HepG2 (cell line): Measurements from ENCODE around the gene DNASE1. TPM values are rescaled to one million over a fixed set of nuclear protein-coding genes. Genes with fewer than 3 reads are reported as not detected.

ENCODE experiments used
- ATF7 ChIP-seq, 2 experiments: fragments of 450-650 bp in 1 of 2; sonication (generic) in 1 of 2; formaldehyde crosslinking in 1 of 2; IDR thresholded peaks; 2 replicates each; pipeline versions ENCODE4 v1.4.0 to v1.6.1; 2016 to 2020; ENCODE audit warnings: antibody characterized with exemption in 1 of 2, mild to moderate bottlenecking in 1 of 2, missing genetic modification reagents in 1 of 2
- DDIT3 ChIP-seq: sonication (generic); formaldehyde crosslinking; IDR thresholded peaks from 2 replicates; pipeline ENCODE4 v1.4.0; 2020; ENCODE audit warnings: mild to moderate bottlenecking, missing genetic modification reagents
- EHMT2 ChIP-seq: fragments of 200-600 bp; sonication (generic); IDR thresholded peaks from 2 replicates; pipeline ENCODE4 v1.7.0; 2017; ENCODE audit warnings: antibody characterized with exemption, low read depth, low read length, borderline replicate concordance
- ELF3 ChIP-seq: IDR thresholded peaks from 2 replicates; pipeline ENCODE4 v1.6.1; 2016; ENCODE audit warnings: missing genetic modification reagents, missing compliant biosample characterization
- HDAC1 ChIP-seq: sonication (generic); formaldehyde crosslinking; IDR thresholded peaks from 2 replicates; pipeline ENCODE4 v1.5.1; 2020; ENCODE audit warnings: mild to moderate bottlenecking, missing genetic modification reagents
- HMGXB3 ChIP-seq: sonication (generic); formaldehyde crosslinking; IDR thresholded peaks from 2 replicates; pipeline ENCODE4 v1.4.0; 2020; ENCODE audit warnings: missing genetic modification reagents, borderline replicate concordance
- NFKBIZ ChIP-seq: IDR thresholded peaks from 2 replicates; pipeline ENCODE4 v1.6.1; 2018; ENCODE audit warnings: missing genetic modification reagents, missing compliant biosample characterization
- PHF20 ChIP-seq: sonication (generic); formaldehyde crosslinking; IDR thresholded peaks from 2 replicates; pipeline ENCODE4 v1.5.0; 2020; ENCODE audit warnings: mild to moderate bottlenecking, missing genetic modification reagents
- RFXAP ChIP-seq: sonication (generic); formaldehyde crosslinking; IDR thresholded peaks from 2 replicates; pipeline ENCODE4 v1.4.0; 2020; ENCODE audit warnings: missing genetic modification reagents, borderline replicate concordance
- SSRP1 ChIP-seq: IDR thresholded peaks from 2 replicates; pipeline ENCODE4 v1.6.1; 2016; ENCODE audit warnings: control low read depth
- STAT5B ChIP-seq: sonication (generic); formaldehyde crosslinking; IDR thresholded peaks from 2 replicates; pipeline ENCODE4 v1.4.0; 2020; ENCODE audit warnings: missing genetic modification reagents
- ZBTB14 ChIP-seq: sonication (generic); formaldehyde crosslinking; IDR thresholded peaks from 2 replicates; pipeline ENCODE4 v1.4.0; 2020; ENCODE audit warnings: missing genetic modification reagents
- ZFP36L1 ChIP-seq: sonication (generic); formaldehyde crosslinking; IDR thresholded peaks from 2 replicates; pipeline ENCODE4 v1.8.0; 2022; ENCODE audit warnings: mild to moderate bottlenecking, missing genetic modification reagents, moderate library complexity
- ZNF12 ChIP-seq: sonication (generic); formaldehyde crosslinking; IDR thresholded peaks from 2 replicates; pipeline ENCODE4 v1.5.0; 2020; ENCODE audit warnings: missing genetic modification reagents
- ZNF235 ChIP-seq: sonication (generic); formaldehyde crosslinking; IDR thresholded peaks from 2 replicates; pipeline ENCODE4 v1.8.1; 2023; ENCODE audit warnings: mild to moderate bottlenecking, missing genetic modification reagents, borderline replicate concordance
- ZNF501 ChIP-seq: sonication (generic); formaldehyde crosslinking; IDR thresholded peaks from 2 replicates; pipeline ENCODE4 v1.5.1; 2020; ENCODE audit warnings: mild to moderate bottlenecking, moderate library complexity, missing genetic modification reagents
- ZNF564 ChIP-seq: sonication (generic); formaldehyde crosslinking; IDR thresholded peaks from 2 replicates; pipeline ENCODE4 v1.8.1; 2023; ENCODE audit warnings: mild to moderate bottlenecking, missing genetic modification reagents
- ZNF761 ChIP-seq: sonication (generic); formaldehyde crosslinking; conservative IDR thresholded peaks from 2 replicates; pipeline ENCODE4 v1.4.0; 2020; ENCODE audit warnings: mild to moderate bottlenecking, missing genetic modification reagents
- ZNF83 ChIP-seq: sonication (generic); formaldehyde crosslinking; IDR thresholded peaks from 2 replicates; pipeline ENCODE4 v1.4.0; 2020; ENCODE audit warnings: missing genetic modification reagents, mild to moderate bottlenecking, borderline replicate concordance
- ZNF878 ChIP-seq: sonication (generic); formaldehyde crosslinking; IDR thresholded peaks from 2 replicates; pipeline ENCODE4 v1.8.1; 2023; ENCODE audit warnings: mild to moderate bottlenecking, missing genetic modification reagents, moderate library complexity
- polyA plus RNA-seq, 8 experiments: library from polyadenylated mRNA; depleted of rRNA in 3 of 8; stranded (reverse) in 7 of 8; unstranded in 1 of 8; fragments of >200 nt; fragmentation: Illumina TruSeq in 4 of 8; extraction: Trizol in 4 of 8; gene quantifications; 2 replicates each; pipeline versions ENCODE4 v1.2.1 to v1.2.3, GENCODE V29; 2011 to 2016; ENCODE audit warnings: low read depth in 4 of 8, missing spikeins in 1 of 8, mixed read lengths in 1 of 8; ENCODE audit not compliant: insufficient read depth in 1 of 8
- total RNA-seq, 5 experiments: library from RNA; depleted of rRNA; stranded (reverse); fragments of >200 nt; fragmentation: Illumina TruSeq; extraction: Trizol; gene quantifications; 2 replicates each; pipeline ENCODE4 v1.2.3, GENCODE V29; 2016; ENCODE audit warnings: low read depth in 1 of 5

The DNASE1 gene
- total and polyA plus RNA-seq, 2 of the 13 experiments (the other 11 are each of a cell fraction or from before 2014, with no cell fraction given) = 7.1 to 11.1 TPM

- no peak for TF ChIP-seq HMGXB3 (CRISPR knock-in tag)
- TF ChIP-seq ZNF235 (CRISPR knock-in tag) = no peak
- 0 out of 2 replicates have a peak, but pooled peaks have one; percentile 17 for TF ChIP-seq HDAC1
- TF ChIP-seq ZNF501 (CRISPR knock-in tag) = no peak
- no peak for TF ChIP-seq ZNF761 (CRISPR knock-in tag)
- no peak for TF ChIP-seq ZNF83 (CRISPR knock-in tag)
- no peak for TF ChIP-seq ZNF12
- TF ChIP-seq EHMT2 = no peak
- no peak for TF ChIP-seq ELF3 (CRISPR knock-in tag)
- TF ChIP-seq ZBTB14 (CRISPR knock-in tag) = no peak
- TF ChIP-seq ZNF564 (CRISPR knock-in tag) = no peak
- 0 out of 2 replicates have a peak, but pooled peaks have one; percentile 35 for TF ChIP-seq PHF20
- TF ChIP-seq SSRP1 (CRISPR knock-in tag) = no peak
- TF ChIP-seq ZNF878 (CRISPR knock-in tag) = no peak
- no peak for TF ChIP-seq RFXAP (CRISPR knock-in tag)
- TF ChIP-seq STAT5B (CRISPR knock-in tag) = no peak
- no peak for TF ChIP-seq NFKBIZ (CRISPR knock-in tag)
- TF ChIP-seq ZFP36L1 (CRISPR knock-in tag) = no peak
- TF ChIP-seq ATF7 (IDR thresholded peaks at IDR 0.05) = no peak
- no peak for TF ChIP-seq ATF7 (CRISPR knock-in tag; IDR thresholded peaks at IDR 0.05)
- no peak for TF ChIP-seq DDIT3
Measured at GRCh38 chr16:3609895-3610697, 44.4 kb upstream of the DNASE1 start (continued).
